Smooth muscle cell (in vitro differentiated cells): ENCODE results near the gene ADIG. TPM values are rescaled to one million over a fixed set of nuclear protein-coding genes. Genes with fewer than 3 reads are reported as not detected.

ENCODE experiments used
- DNase-seq: peaks from one replicate; lab custom pipeline; 2025; ENCODE audit not compliant: unreplicated experiment; lab: John Stamatoyannopoulos, UW
- H2AFZ ChIP-seq: fragments of 200-600 bp; sonication (generic); 2 replicates; pipeline ENCODE4 v1.6.0; 2016; ENCODE audit warnings: antibody characterized with exemption, low read depth, mild to moderate bottlenecking
- H3F3A ChIP-seq: fragments of 200-600 bp; sonication (generic); 2 replicates; pipeline ENCODE4 v1.6.0; 2017; ENCODE audit warnings: antibody characterized with exemption, low read depth
- H3K27ac ChIP-seq: fragments of 200-600 bp; sonication (generic); 2 replicates; pipeline ENCODE4 v1.5.1; 2016; ENCODE audit warnings: low read depth, mild to moderate bottlenecking
- H3K27me3 ChIP-seq: fragments of 200-600 bp; sonication (generic); 2 replicates; pipeline ENCODE4 v1.6.1; 2016; ENCODE audit warnings: low read depth, mild to moderate bottlenecking
- H3K36me3 ChIP-seq: fragments of 200-600 bp; sonication (generic); 2 replicates; pipeline ENCODE4 v1.5.1; 2016; ENCODE audit warnings: low read depth
- H3K4me1 ChIP-seq: fragments of 200-600 bp; sonication (generic); 2 replicates; pipeline ENCODE4 v1.5.1; 2016; ENCODE audit warnings: low read depth
- H3K4me2 ChIP-seq: fragments of 200-600 bp; sonication (generic); 2 replicates; pipeline ENCODE4 v1.6.0; 2016; ENCODE audit warnings: mild to moderate bottlenecking
- H3K4me3 ChIP-seq: fragments of 200-600 bp; sonication (generic); 2 replicates; pipeline ENCODE4 v1.5.1; 2016; ENCODE audit warnings: mild to moderate bottlenecking
- H3K79me2 ChIP-seq: fragments of 200-600 bp; sonication (generic); 2 replicates; pipeline ENCODE4 v1.6.0; 2016; ENCODE audit warnings: low read depth, mild to moderate bottlenecking
- H3K9ac ChIP-seq: fragments of 200-600 bp; sonication (generic); 2 replicates; pipeline ENCODE4 v1.6.0; 2016; ENCODE audit warnings: low read depth
- H3K9me3 ChIP-seq: fragments of 200-600 bp; sonication (generic); replicated peaks from 2 replicates; pipeline ENCODE4 v1.5.1; 2016; ENCODE audit warnings: low read depth
- H4K20me1 ChIP-seq: fragments of 200-600 bp; sonication (generic); 2 replicates; pipeline ENCODE4 v1.6.0; 2016; ENCODE audit warnings: low read depth
- WGBS: methylation state at CpG from one replicate; pipeline ENCODE4 v1.1.7; 2016; ENCODE audit warnings: low lambda C conversion rate; 5-methylcytosine and 5-hydroxymethylcytosine counted together
- polyA plus RNA-seq: library from polyadenylated mRNA; unstranded; fragments of >200 nt; fragmentation: Nextera tagmentation; extraction: Ambion mirVana; gene quantifications from 2 replicates; pipeline ENCODE4 v1.2.1, GENCODE V29; 2016
- total RNA-seq: library from RNA; depleted of rRNA; stranded (reverse); fragments of >200 nt; gene quantifications from 2 replicates; pipeline ENCODE4 v1.2.3, GENCODE V29; 2014
- TF ChIP-seq, protein P1 (sequence below): fragments of 200-600 bp; sonication (generic); IDR thresholded peaks from 2 replicates; pipeline ENCODE4 v1.5.1; 2017; ENCODE audit warnings: borderline replicate concordance, mild to moderate bottlenecking, antibody characterized with exemption; ENCODE audit not compliant: insufficient read depth, poor library complexity, severe bottlenecking

ADIG gene
- total and polyA plus RNA-seq, 2 experiments from 2014 or later, result not detected

DNA sequence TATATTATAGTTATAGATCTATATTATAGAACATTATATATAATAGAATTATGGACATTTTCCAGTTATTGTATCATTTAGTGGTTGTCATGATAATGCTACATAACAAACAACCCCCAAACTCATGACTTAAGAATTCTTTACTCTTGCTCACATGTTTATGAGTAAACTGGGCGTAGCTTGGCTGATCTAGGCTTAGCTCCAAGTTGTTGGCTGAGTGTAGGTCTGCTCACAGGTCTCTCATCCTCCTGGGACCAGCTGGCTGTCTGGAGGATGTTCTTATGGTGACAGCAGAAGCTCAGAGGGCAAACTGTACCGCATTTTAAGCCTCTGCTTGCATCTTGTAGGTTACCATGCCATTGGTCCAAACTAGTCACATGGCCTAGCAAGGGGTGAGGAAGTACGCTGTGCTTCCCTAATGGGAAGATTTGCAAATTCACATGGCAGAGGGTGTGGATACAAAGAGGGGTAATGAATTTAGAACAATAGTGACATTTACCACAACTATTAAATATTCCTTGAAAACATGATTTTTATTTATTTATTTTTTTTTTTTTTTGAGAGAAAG is 54.8 kb downstream of the ADIG start:
- Histone ChIP-seq H4K20me1 (no peaks in the 10 kb centered on the region), H3K9me3 (no peaks in the 10 kb centered on the region), H3K4me2 (no peak overlapping the region), H3K4me1 (no peaks in the 10 kb centered on the region), H3F3A (no peaks in the 10 kb centered on the region), H2AFZ (no peak overlapping the region), H3K27ac (no peak overlapping the region), H3K36me3 (no peaks in the 10 kb centered on the region), H3K4me3 (no peak overlapping the region), H3K9ac (no peak overlapping the region), H3K79me2 (no peaks in the 10 kb centered on the region), H3K27me3 (no peaks in the 10 kb centered on the region)
- DNase-seq, result no peak
- WGBS, result 76% methylated on average over 3 of the region's 3 CpGs
- TF ChIP-seq, protein P1, sequence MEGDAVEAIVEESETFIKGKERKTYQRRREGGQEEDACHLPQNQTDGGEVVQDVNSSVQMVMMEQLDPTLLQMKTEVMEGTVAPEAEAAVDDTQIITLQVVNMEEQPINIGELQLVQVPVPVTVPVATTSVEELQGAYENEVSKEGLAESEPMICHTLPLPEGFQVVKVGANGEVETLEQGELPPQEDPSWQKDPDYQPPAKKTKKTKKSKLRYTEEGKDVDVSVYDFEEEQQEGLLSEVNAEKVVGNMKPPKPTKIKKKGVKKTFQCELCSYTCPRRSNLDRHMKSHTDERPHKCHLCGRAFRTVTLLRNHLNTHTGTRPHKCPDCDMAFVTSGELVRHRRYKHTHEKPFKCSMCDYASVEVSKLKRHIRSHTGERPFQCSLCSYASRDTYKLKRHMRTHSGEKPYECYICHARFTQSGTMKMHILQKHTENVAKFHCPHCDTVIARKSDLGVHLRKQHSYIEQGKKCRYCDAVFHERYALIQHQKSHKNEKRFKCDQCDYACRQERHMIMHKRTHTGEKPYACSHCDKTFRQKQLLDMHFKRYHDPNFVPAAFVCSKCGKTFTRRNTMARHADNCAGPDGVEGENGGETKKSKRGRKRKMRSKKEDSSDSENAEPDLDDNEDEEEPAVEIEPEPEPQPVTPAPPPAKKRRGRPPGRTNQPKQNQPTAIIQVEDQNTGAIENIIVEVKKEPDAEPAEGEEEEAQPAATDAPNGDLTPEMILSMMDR, result no peak

Other genes starting within 250 kb of the ADIG start
- not detected in 2 replicates for gene LBP, start 234.7 kb upstream of the ADIG start, total RNA-seq
- gene LBP, start 234.7 kb upstream of the ADIG start, polyA plus RNA-seq, result not detected in 2 replicates
- gene SNHG17, start 145.9 kb upstream of the ADIG start, total RNA-seq, result 5.5 and 6.7 TPM in 2 replicates
- 19.6 and 26.4 TPM in 2 replicates for gene SNHG17, start 145.9 kb upstream of the ADIG start, polyA plus RNA-seq
- gene RALGAPB, start 108.4 kb upstream of the ADIG start, total RNA-seq, result 33.3 and 43.2 TPM in 2 replicates
- 8.9 and 11.4 TPM in 2 replicates for gene RALGAPB, start 108.4 kb upstream of the ADIG start, polyA plus RNA-seq
- gene ARHGAP40, start 20.6 kb downstream of the ADIG start, total RNA-seq, result 0.22 TPM in 2 replicates
- gene ARHGAP40, start 20.6 kb downstream of the ADIG start, polyA plus RNA-seq, result 1.1 TPM in 1 of 2 replicates, not detected in the other
- gene SLC32A1, start 143.3 kb downstream of the ADIG start, total RNA-seq, result not detected in 2 replicates
- not detected in 2 replicates for gene SLC32A1, start 143.3 kb downstream of the ADIG start, polyA plus RNA-seq
- 7.1 and 9.8 TPM in 2 replicates for gene ACTR5, start 167.3 kb downstream of the ADIG start, total RNA-seq
- gene ACTR5, start 167.3 kb downstream of the ADIG start, polyA plus RNA-seq, result 6.4 and 6.9 TPM in 2 replicates
- not detected in 2 replicates for gene PPP1R16B, start 224.5 kb downstream of the ADIG start, total RNA-seq
- not detected in 2 replicates for gene PPP1R16B, start 224.5 kb downstream of the ADIG start, polyA plus RNA-seq